ENCODE results near the gene EFCC1. TPM values are rescaled to one million over a fixed set of nuclear protein-coding genes. Genes with fewer than 3 reads are reported as not detected.

EFCC1 gene
- total RNA-seq, 4 donors from 2014 or later, result 0.22 to 2.1 (median 1.9) TPM

- Histone ChIP-seq H3K36me3 (no peaks in the 10 kb centered on the region), H3K27me3 (peaks cover 0 to 17% of the 10 kb centered on the region in 2 donors), H3K4me3 (no peak overlapping the region), H3K4me1 (no peaks in the 10 kb centered on the region), H3K9me3 (no peaks in the 10 kb centered on the region), H3K27ac (no peak overlapping the region)
- DNase-seq (ENCODE audit: low spot score in 2 of 2), result no peak
- WGBS, 2 donors, result 74 to 79% methylated on average over 10 of the region's 10 CpGs
- TF ChIP-seq, protein P1, sequence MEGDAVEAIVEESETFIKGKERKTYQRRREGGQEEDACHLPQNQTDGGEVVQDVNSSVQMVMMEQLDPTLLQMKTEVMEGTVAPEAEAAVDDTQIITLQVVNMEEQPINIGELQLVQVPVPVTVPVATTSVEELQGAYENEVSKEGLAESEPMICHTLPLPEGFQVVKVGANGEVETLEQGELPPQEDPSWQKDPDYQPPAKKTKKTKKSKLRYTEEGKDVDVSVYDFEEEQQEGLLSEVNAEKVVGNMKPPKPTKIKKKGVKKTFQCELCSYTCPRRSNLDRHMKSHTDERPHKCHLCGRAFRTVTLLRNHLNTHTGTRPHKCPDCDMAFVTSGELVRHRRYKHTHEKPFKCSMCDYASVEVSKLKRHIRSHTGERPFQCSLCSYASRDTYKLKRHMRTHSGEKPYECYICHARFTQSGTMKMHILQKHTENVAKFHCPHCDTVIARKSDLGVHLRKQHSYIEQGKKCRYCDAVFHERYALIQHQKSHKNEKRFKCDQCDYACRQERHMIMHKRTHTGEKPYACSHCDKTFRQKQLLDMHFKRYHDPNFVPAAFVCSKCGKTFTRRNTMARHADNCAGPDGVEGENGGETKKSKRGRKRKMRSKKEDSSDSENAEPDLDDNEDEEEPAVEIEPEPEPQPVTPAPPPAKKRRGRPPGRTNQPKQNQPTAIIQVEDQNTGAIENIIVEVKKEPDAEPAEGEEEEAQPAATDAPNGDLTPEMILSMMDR (IDR thresholded peaks at IDR 0.05), result no peak
- TF ChIP-seq EP300 (IDR thresholded peaks at IDR 0.05) (no peak), POLR2A (IDR thresholded peaks at IDR 0.05) (no peak)
Measured at GRCh38 chr3:129036222-129037092, 35.4 kb downstream of the EFCC1 start.

GRCh38 chr3:129037093-129037419 is 36.0 kb downstream of the EFCC1 start:
- H3K4me1 ChIP-seq, result no peaks in the 10 kb centered on the region
- TF ChIP-seq EP300 (IDR thresholded peaks at IDR 0.05) (no peak), POLR2A (IDR thresholded peaks at IDR 0.05) (no peak)
- TF ChIP-seq, protein P1 (IDR thresholded peaks at IDR 0.05), result no peak
- H3K27ac ChIP-seq, result no peak overlapping the region
- no peak for DNase-seq (ENCODE audit: low spot score in 2 of 2)
- H3K36me3 ChIP-seq, result no peaks in the 10 kb centered on the region
- no peak overlapping the region for H3K4me3 ChIP-seq
- 49 to 92% methylated on average over 2 of the region's 2 CpGs for WGBS, 2 donors
- no peaks in the 10 kb centered on the region for H3K9me3 ChIP-seq
- H3K27me3 ChIP-seq, result peaks cover 0 to 17% of the 10 kb centered on the region in 2 donors

GRCh38 chr3:129038121-129038855 is 37.2 kb downstream of the EFCC1 start:
- Histone ChIP-seq H3K4me1 (no peaks in the 10 kb centered on the region), H3K36me3 (no peaks in the 10 kb centered on the region), H3K4me3 (no peak overlapping the region), H3K27ac (no peak overlapping the region), H3K27me3 (peaks cover 0 to 17% of the 10 kb centered on the region in 2 donors), H3K9me3 (no peaks in the 10 kb centered on the region)
- no peak for DNase-seq (ENCODE audit: low spot score in 2 of 2)
- WGBS, 2 donors, result 66 to 72% methylated on average over 10 of the region's 10 CpGs
- TF ChIP-seq POLR2A (IDR thresholded peaks at IDR 0.05) (no peak), EP300 (IDR thresholded peaks at IDR 0.05) (no peak)
- TF ChIP-seq, protein P1 (IDR thresholded peaks at IDR 0.05), result no peak

- no peaks in the 10 kb centered on the region for H3K4me1 ChIP-seq
- H3K36me3 ChIP-seq, result no peaks in the 10 kb centered on the region
- H3K4me3 ChIP-seq, result no peak overlapping the region
- DNase-seq (ENCODE audit: low spot score in 2 of 2), result no peak
- no peak for TF ChIP-seq EP300 (IDR thresholded peaks at IDR 0.05)
- TF ChIP-seq, protein P1 (IDR thresholded peaks at IDR 0.05), result no peak
- no peak for TF ChIP-seq POLR2A (IDR thresholded peaks at IDR 0.05)
- H3K9me3 ChIP-seq, result peaks cover 0 to 5% (median 1%) of the 10 kb centered on the region in 4 donors
- WGBS, 2 donors, result 61 to 73% methylated on average over 9 to 12 of the region's 14 CpGs
- H3K27me3 ChIP-seq, result peaks cover 0 to 21% of the 10 kb centered on the region in 2 donors
- no peak overlapping the region for H3K27ac ChIP-seq
Measured at GRCh38 chr3:129039271-129040038, 38.4 kb downstream of the EFCC1 start.

Measured in tibial nerve (tissue), 4 donors.